Tibial artery (tissue), 4 donors: ENCODE results near the gene ATN1.

Experiments used
- DNase-seq, 2 donors: peaks; one replicate each; pipeline ENCODE4 v3.0.0-alpha.2; 2019
- H3K27ac ChIP-seq, 2 donors: fragments of 200-600 bp; sonication (generic) in 1 of 2; 1 replicate in 1 of 2; 2 replicates in 1 of 2; pipeline ENCODE4 v1.5.1; 2018 to 2019; ENCODE audit warnings: mild to moderate bottlenecking in 1 of 2
- H3K27me3 ChIP-seq, 2 donors: fragments of 200-600 bp; sonication (generic) in 1 of 2; one replicate each; pipeline versions ENCODE4 v1.5.1 to v1.6.0; 2016 to 2019
- H3K36me3 ChIP-seq, 3 donors: fragments of 200-600 bp; sonication (generic) in 2 of 3; one replicate each; pipeline ENCODE4 v1.5.1; 2016 to 2019; ENCODE audit warnings: mild to moderate bottlenecking in 2 of 3
- H3K4me1 ChIP-seq, 4 donors: fragments of 200-600 bp; sonication (generic) in 2 of 4; 1 replicate in 3 of 4; 2 replicates in 1 of 4; pipeline ENCODE4 v1.5.1; 2016 to 2019
- H3K4me3 ChIP-seq, 2 donors: fragments of 200-600 bp; sonication (generic) in 1 of 2; 1 replicate in 1 of 2; 2 replicates in 1 of 2; pipeline ENCODE4 v1.5.1; 2018 to 2019; ENCODE audit warnings: mild to moderate bottlenecking in 2 of 2
- H3K9me3 ChIP-seq, 3 donors: fragments of 200-600 bp; sonication (generic) in 1 of 3; one replicate each; pipeline ENCODE4 v1.5.1; 2016 to 2019
- intact Hi-C: fragments of 100-400 bp; cut with DNase I; formaldehyde crosslinking; loops from one replicate; pipeline ENCODE4 v1.15.0; 2023; ENCODE audit warnings: low total_unique reads
- TF ChIP-seq, protein P1 (sequence below), 2 experiments: fragments of 200-600 bp in 1 of 2; fragments of 450-650 bp in 1 of 2; IDR thresholded peaks; one replicate each; pipeline ENCODE4 v1.5.1; 2017 to 2019; ENCODE audit warnings: antibody characterized with exemption in 2 of 2, mild to moderate bottlenecking in 1 of 2, moderate library complexity in 1 of 2

Gene ATN1

DNA sequence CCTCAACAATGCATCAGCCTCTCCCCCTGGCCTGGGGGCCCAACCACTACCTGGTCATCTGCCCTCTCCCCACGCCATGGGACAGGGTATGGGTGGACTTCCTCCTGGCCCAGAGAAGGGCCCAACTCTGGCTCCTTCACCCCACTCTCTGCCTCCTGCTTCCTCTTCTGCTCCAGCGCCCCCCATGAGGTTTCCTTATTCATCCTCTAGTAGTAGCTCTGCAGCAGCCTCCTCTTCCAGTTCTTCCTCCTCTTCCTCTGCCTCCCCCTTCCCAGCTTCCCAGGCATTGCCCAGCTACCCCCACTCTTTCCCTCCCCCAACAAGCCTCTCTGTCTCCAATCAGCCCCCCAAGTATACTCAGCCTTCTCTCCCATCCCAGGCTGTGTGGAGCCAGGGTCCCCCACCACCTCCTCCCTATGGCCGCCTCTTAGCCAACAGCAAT lies 8.5 kb downstream of the ATN1 start:
- Histone ChIP-seq H3K4me3 (no peak overlapping the region), H3K36me3 (peaks cover 15 to 56% (median 20%) of the 10 kb centered on the region in 3 donors), H3K27ac (peak overlapping the region; percentile 91 to 99), H3K4me1 (peaks cover 0 to 74% (median 55%) of the 10 kb centered on the region in 4 donors), H3K27me3 (no peaks in the 10 kb centered on the region), H3K9me3 (no peaks in the 10 kb centered on the region)
- no peak for DNase-seq
- intact Hi-C loops, result no loop called here
- TF ChIP-seq, protein P1, sequence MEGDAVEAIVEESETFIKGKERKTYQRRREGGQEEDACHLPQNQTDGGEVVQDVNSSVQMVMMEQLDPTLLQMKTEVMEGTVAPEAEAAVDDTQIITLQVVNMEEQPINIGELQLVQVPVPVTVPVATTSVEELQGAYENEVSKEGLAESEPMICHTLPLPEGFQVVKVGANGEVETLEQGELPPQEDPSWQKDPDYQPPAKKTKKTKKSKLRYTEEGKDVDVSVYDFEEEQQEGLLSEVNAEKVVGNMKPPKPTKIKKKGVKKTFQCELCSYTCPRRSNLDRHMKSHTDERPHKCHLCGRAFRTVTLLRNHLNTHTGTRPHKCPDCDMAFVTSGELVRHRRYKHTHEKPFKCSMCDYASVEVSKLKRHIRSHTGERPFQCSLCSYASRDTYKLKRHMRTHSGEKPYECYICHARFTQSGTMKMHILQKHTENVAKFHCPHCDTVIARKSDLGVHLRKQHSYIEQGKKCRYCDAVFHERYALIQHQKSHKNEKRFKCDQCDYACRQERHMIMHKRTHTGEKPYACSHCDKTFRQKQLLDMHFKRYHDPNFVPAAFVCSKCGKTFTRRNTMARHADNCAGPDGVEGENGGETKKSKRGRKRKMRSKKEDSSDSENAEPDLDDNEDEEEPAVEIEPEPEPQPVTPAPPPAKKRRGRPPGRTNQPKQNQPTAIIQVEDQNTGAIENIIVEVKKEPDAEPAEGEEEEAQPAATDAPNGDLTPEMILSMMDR (IDR thresholded peaks at IDR 0.05), result no peak

DNA sequence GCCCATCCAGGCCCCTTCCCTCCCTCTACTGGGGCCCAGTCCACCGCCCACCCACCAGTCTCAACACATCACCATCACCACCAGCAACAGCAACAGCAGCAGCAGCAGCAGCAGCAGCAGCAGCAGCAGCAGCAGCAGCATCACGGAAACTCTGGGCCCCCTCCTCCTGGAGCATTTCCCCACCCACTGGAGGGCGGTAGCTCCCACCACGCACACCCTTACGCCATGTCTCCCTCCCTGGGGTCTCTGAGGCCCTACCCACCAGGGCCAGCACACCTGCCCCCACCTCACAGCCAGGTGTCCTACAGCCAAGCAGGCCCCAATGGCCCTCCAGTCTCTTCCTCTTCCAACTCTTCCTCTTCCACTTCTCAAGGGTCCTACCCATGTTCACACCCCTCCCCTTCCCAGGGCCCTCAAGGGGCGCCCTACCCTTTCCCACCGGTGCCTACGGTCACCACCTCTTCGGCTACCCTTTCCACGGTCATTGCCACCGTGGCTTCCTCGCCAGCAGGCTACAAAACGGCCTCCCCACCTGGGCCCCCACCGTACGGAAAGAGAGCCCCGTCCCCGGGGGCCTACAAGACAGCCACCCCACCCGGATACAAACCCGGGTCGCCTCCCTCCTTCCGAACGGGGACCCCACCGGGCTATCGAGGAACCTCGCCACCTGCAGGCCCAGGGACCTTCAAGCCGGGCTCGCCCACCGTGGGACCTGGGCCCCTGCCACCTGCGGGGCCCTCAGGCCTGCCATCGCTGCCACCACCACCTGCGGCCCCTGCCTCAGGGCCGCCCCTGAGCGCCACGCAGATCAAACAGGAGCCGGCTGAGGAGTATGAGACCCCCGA lies 9.1 kb downstream of the ATN1 start:
- H3K27ac ChIP-seq, result peak overlapping the region; percentile 91 to 99
- H3K4me1 ChIP-seq, result peaks cover 0 to 75% (median 50%) of the 10 kb centered on the region in 4 donors
- H3K36me3 ChIP-seq, result peaks cover 21 to 62% (median 26%) of the 10 kb centered on the region in 3 donors
- intact Hi-C loops, result no loop called here
- TF ChIP-seq, protein P1 (IDR thresholded peaks at IDR 0.05), result no peak
- H3K9me3 ChIP-seq, result no peaks in the 10 kb centered on the region
- peak overlapping the region; percentile 61 to 72 for H3K4me3 ChIP-seq
- no peak for DNase-seq
- H3K27me3 ChIP-seq, result no peaks in the 10 kb centered on the region

DNA sequence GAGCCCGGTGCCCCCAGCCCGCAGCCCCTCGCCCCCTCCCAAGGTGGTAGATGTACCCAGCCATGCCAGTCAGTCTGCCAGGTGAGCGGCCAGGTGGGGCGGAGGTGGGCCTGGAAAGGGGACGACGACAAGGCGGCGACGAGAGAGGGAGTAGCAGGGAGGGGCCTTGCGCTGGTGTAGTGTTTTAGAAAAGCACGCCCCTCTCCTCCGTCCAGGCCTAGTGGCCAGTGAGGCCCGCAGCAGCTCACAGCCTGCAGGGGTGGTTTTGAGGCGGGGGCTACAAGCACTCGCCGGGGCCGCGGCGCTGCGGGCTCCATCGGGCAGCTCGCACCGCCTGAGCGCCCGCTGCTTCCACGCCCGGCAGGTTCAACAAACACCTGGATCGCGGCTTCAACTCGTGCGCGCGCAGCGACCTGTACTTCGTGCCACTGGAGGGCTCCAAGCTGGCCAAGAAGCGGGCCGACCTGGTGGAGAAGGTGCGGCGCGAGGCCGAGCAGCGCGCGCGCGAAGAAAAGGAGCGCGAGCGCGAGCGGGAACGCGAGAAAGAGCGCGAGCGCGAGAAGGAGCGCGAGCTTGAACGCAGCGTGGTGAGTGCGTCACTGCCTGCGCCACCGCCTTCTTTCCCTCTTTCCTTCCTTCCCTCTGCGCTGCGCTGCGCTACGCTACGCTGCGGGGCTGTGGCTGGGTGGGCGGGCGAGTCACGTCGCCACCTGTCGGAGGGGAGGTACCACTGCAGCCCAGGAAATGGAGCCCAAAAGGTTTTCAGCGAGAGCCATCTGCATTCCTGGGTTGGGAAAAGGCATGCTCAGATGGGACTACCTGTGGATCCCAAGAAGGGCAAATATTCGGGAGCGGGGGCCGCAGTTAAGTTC lies 10.0 kb downstream of the ATN1 start:
- no peaks in the 10 kb centered on the region for H3K9me3 ChIP-seq
- H3K27ac ChIP-seq, result peak overlapping the region; percentile 91 to 99
- peaks cover 21 to 64% (median 26%) of the 10 kb centered on the region in 3 donors for H3K36me3 ChIP-seq
- TF ChIP-seq, protein P1 (IDR thresholded peaks at IDR 0.05), result peak; percentile 97 to 98
- DNase-seq, result peak; percentile 90 to 96
- intact Hi-C loops, result loop anchor here (2.0 kb wide), 1 partner anchor 13 kb away; no protein-coding TSS in a partner anchor
- H3K27me3 ChIP-seq, result no peaks in the 10 kb centered on the region
- H3K4me1 ChIP-seq, result peaks cover 0 to 74% (median 47%) of the 10 kb centered on the region in 4 donors
- peak overlapping the region; percentile 61 to 72 for H3K4me3 ChIP-seq

GRCh38 chr12:6938353-6939190 lies 10.8 kb downstream of the ATN1 start:
- no peak for DNase-seq
- peaks cover 0 to 72% (median 47%) of the 10 kb centered on the region in 4 donors for H3K4me1 ChIP-seq
- TF ChIP-seq, protein P1 (IDR thresholded peaks at IDR 0.05), result no peak
- peak overlapping the region; percentile 61 to 72 for H3K4me3 ChIP-seq
- H3K36me3 ChIP-seq, result peaks cover 21 to 61% (median 26%) of the 10 kb centered on the region in 3 donors
- no peaks in the 10 kb centered on the region for H3K9me3 ChIP-seq
- H3K27ac ChIP-seq, result peak overlapping the region; percentile 91 to 99
- H3K27me3 ChIP-seq, result no peaks in the 10 kb centered on the region
- intact Hi-C loops, result loop anchor here (2.0 kb wide), 1 partner anchor 14 kb away; no protein-coding TSS in a partner anchor

DNA sequence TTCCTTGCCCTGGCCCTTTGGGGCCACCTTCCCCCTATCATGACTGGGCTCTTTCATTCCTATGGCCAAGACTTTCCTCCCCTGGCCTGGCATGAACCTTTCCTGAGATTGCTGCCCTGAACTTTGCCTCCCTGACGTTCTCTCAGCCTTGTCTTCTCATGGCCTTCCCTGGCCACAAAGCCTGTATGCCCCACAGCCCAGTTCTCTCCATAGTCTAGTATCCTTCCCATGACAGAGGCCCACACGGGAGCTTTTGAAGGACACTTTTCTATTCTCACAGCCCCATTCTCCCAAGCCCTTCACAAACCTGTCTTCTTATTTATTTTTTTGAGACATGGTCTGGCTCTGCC lies 11.4 kb downstream of the ATN1 start:
- H3K27ac ChIP-seq, result peak overlapping the region in 1 of 2 donors; percentile 99
- intact Hi-C loops, result loop anchor here (2.0 kb wide), 1 partner anchor 14 kb away; no protein-coding TSS in a partner anchor

More for the DNA sequence above, 11.4 kb downstream of the ATN1 start:
- H3K9me3 ChIP-seq, result no peaks in the 10 kb centered on the region
- no peaks in the 10 kb centered on the region for H3K27me3 ChIP-seq
- H3K4me3 ChIP-seq, result no peak overlapping the region
- TF ChIP-seq, protein P1 (IDR thresholded peaks at IDR 0.05), result no peak
- peaks cover 16 to 55% (median 26%) of the 10 kb centered on the region in 3 donors for H3K36me3 ChIP-seq
- H3K4me1 ChIP-seq, result peaks cover 0 to 66% (median 41%) of the 10 kb centered on the region in 4 donors
- DNase-seq, result no peak
